PFSK-1 (cell line): ENCODE measurements around the gene PPP2R2D.

Experiments
- FOXP2 ChIP-seq: optimal IDR thresholded peaks from 2 replicates; pipeline ENCODE3; 2011; ENCODE audit warnings: borderline replicate concordance, control low read depth, inconsistent platforms; ENCODE audit not compliant: insufficient read depth; ENCODE audit errors: extremely low read length, extremely low read depth
- POLR2AphosphoS5 ChIP-seq: IDR thresholded peaks from 2 replicates; pipeline ENCODE4 v1.6.1; 2012; ENCODE audit warnings: low read depth, mild to moderate bottlenecking, control low read depth, low read length, moderate library complexity
- REST ChIP-seq, 2 experiments: IDR thresholded peaks; 2 replicates each; pipeline versions ENCODE4 v1.6.1 to v1.8.0; 2011 to 2012; ENCODE audit warnings: low read depth in 2 of 2, low read length in 2 of 2, control low read depth in 1 of 2, inconsistent platforms in 1 of 2, mild to moderate bottlenecking in 1 of 2, moderate library complexity in 1 of 2; ENCODE audit not compliant: insufficient read depth in 1 of 2
- SIN3A ChIP-seq: IDR thresholded peaks from 2 replicates; pipeline ENCODE4 v1.6.1; 2012; ENCODE audit warnings: mild to moderate bottlenecking, low read length, moderate library complexity, borderline replicate concordance; ENCODE audit not compliant: insufficient read depth
- TAF1 ChIP-seq: IDR thresholded peaks from 2 replicates; pipeline ENCODE4 v1.6.1; 2012; ENCODE audit warnings: low read length, control low read depth, borderline replicate concordance; ENCODE audit not compliant: insufficient read depth

PPP2R2D gene

GRCh38 chr10:131936294-131936693, 35.5 kb downstream of the PPP2R2D start:
- no peak for TF ChIP-seq REST (IDR thresholded peaks at IDR 0.05; ENCODE audit: insufficient read depth in 1 of 2, low read depth in 2 of 2, low read length in 2 of 2)
- no peak for TF ChIP-seq TAF1
- no peak for TF ChIP-seq POLR2AphosphoS5
- TF ChIP-seq FOXP2, result no peak
- TF ChIP-seq SIN3A, result no peak

- no peak for TF ChIP-seq REST (IDR thresholded peaks at IDR 0.05; ENCODE audit: insufficient read depth in 1 of 2, low read depth in 2 of 2, low read length in 2 of 2)
- no peak for TF ChIP-seq POLR2AphosphoS5
- TF ChIP-seq SIN3A, result no peak
- TF ChIP-seq TAF1, result no peak
- no peak for TF ChIP-seq FOXP2
Measured at GRCh38 chr10:131936736-131937135, 35.9 kb downstream of the PPP2R2D start.

GRCh38 chr10:131937836-131938235, 37.0 kb downstream of the PPP2R2D start:
- TF ChIP-seq POLR2AphosphoS5, result no peak
- no peak for TF ChIP-seq SIN3A
- no peak for TF ChIP-seq FOXP2
- no peak for TF ChIP-seq REST (IDR thresholded peaks at IDR 0.05; ENCODE audit: insufficient read depth in 1 of 2, low read depth in 2 of 2, low read length in 2 of 2)
- TF ChIP-seq TAF1, result no peak

- no peak for TF ChIP-seq FOXP2
Measured at GRCh38 chr10:131938681-131939080, 37.9 kb downstream of the PPP2R2D start.

GRCh38 chr10:131942455-131942854, 41.6 kb downstream of the PPP2R2D start:
- TF ChIP-seq REST (IDR thresholded peaks at IDR 0.05; ENCODE audit: insufficient read depth in 1 of 2, low read depth in 2 of 2, low read length in 2 of 2), result no peak
- no peak for TF ChIP-seq FOXP2
- TF ChIP-seq SIN3A, result no peak
- no peak for TF ChIP-seq TAF1
- TF ChIP-seq POLR2AphosphoS5, result no peak
